Left lobe of liver (tissue), 2 donors: ENCODE measurements around the gene SLF2. TPM values are rescaled to one million over a fixed set of nuclear protein-coding genes. Genes with fewer than 3 reads are reported as not detected.

Source experiments
- ATAC-seq: fragments of 200-7000 bp; cut with Tn5 transposase; one replicate; pipeline ENCODE4 v1.9.1; 2020; ENCODE audit warnings: mild to moderate bottlenecking, moderate library complexity
- DNase-seq: peaks from one replicate; pipeline ENCODE4 v3.0.0-alpha.2; 2020; ENCODE audit warnings: low spot score
- total RNA-seq: library from RNA; stranded (reverse); gene quantifications from one replicate; pipeline ENCODE4 v1.2.1, GENCODE V29; 2021
- donor health status: DM: no; HTN: no; CAD: no; lungs with moderate emphysema.
- donor health status: DM: no; HTN: yes; CAD: no.

SLF2 gene
- total RNA-seq, 1 donor from 2014 or later = 7.7 TPM

DNA sequence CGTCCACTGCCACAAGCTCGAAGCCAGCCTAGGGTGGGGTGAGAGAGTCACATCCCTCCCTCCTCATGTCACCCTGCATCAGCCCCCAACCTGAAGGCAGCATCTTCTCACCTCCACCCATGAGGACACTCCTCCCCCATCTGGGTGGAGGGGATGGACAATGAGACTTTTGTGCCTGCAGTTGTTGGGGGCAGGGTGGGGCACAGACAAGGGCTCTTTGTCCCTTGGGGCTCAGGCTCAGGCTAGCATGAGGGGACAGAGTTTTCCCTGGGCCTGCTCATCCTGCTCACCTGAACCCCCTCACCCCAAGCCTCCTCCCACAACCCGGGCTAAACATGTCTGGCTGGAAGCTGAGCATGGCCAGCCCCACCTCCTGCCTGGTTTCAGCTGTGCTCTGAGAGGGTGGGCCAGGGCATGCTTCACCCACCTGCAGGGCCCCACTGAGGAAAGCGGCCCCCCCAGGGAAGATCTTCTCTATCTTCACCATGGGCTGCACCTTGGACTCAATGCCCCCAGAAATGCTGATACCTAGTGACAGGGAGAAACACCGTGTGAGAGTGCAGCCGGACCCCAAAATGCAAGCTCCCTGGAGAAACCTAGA lies 96.2 kb downstream of the SLF2 start:
- ATAC-seq (no peak), DNase-seq (no peak)

DNA sequence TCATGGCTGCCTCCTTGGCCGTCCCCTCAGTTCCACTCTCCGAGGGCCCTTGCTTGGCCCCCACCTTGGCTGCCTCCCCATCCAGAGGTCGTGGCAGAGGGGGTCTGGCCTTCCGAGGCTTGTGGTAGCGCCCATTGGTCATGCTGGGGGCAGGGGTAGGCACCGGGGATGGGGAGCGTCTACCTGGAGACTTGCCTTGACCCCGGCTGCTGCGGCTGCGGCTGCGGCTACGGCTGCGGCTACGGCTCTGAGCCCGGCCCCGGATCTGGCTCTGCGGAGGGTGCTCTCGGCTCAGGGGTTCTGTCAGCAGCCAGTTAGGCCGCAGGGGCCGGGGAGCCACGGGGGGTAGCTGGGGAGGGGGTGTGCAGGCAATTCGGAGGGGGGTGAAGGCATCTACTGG lies 97.6 kb downstream of the SLF2 start:
- ATAC-seq (no peak), DNase-seq (no peak)

DNA sequence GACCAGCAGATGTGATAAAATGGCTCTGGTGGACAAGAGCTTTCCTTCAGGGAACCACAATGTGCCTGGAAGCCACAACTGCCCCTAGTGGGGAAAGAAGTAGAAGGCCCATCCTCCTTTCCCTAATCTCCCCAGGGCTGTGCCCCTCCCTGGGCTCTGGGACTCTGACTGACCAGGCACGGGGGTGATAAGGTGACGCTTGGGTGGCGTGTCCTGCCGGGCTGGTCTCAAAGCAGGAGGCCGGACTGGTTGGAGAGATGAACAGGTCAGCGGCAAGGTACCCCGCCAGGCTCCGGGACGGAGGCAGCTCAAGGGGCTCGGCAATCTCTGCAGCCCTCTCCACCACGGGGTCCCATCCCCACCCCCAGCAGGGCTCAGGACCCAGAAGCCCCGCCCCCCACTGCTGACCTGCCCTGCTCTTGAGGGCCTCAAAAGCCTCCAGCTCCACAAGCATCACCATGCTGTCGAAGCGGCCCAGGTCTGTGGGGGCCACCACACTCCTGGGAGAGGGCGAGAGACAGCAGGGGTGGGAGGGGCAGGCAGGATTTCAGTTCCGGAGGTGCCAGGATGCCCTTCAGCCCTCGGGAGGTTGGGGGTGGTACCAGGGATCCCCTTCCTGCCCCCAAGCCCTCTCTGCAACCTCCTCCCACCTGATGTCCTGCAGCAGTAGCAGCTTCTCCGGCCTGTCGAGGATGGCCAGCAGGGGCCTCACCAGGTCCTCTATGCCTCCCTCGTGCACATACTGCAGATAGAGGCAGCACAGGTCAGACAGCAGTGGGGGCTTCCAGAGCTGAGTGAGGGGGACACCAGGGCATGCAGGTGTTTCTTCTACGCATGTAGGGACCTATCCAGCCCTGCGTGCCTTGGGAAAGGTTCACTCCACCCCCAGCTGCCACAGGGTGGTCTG lies 99.0 kb downstream of the SLF2 start:
- DNase-seq (no peak), ATAC-seq (no peak)

DNA sequence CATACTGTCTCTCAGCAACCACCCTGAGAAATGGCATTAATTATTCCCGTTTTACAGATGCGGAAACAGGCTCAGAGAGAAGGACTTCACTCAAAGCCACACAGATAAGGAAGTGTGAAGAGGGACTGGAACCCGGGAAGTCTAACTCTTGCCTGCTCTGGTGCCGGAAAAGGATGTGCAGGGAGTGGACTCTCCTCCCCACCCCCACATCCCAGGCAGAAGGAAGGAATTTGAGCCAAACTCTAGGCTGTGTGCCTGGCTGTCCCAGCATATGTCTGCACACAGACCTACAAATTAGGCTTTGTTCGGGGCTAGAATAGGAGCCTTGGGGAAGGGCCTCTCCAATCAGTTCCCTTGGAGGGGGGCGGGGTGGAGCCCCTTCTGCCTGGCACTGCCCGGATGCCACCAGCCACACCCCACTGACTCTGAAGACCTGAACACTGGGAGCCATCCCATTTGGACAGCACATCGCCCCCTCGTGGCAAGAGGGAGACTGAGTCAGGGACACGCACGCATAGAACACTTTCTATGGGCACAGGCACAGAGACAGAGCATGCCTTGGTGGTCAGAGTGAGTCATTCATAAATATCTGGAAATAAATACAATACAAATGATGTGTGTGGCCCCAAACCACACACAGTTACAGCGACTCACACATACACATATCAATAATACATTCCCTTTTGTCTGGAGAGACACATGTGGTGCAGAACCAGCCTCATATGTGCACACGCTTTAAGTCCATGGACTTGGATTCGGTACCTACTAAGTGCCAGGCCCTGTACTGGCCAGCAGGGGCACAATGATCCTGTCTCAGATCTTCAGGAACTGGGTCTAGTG lies 100.0 kb downstream of the SLF2 start:
- peak; percentile 81 for DNase-seq
- peak; percentile 86 for ATAC-seq

DNA sequence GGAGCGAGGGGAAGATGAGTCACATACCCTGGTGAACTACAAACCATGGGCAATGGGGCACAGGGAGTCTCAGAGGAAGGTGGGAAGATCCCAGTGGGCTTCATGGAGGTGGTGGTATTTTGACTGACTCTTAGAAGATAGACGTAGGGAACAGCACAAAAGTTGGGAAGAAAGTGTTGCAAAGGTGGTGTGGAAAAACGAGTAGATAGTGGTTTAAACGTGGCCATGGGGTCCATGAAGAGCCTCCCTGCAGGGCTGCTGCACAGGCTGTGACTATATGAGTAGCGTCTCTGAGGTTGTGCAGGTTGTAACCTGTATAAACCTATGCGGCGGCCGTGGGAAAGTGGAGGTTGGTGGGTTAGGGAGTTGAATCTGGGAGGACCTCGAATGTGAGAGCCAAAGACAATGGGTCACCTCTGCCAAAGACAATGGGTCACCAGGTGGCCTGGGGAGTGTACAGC lies 100.6 kb downstream of the SLF2 start:
- no peak for DNase-seq
- no peak for ATAC-seq

DNA sequence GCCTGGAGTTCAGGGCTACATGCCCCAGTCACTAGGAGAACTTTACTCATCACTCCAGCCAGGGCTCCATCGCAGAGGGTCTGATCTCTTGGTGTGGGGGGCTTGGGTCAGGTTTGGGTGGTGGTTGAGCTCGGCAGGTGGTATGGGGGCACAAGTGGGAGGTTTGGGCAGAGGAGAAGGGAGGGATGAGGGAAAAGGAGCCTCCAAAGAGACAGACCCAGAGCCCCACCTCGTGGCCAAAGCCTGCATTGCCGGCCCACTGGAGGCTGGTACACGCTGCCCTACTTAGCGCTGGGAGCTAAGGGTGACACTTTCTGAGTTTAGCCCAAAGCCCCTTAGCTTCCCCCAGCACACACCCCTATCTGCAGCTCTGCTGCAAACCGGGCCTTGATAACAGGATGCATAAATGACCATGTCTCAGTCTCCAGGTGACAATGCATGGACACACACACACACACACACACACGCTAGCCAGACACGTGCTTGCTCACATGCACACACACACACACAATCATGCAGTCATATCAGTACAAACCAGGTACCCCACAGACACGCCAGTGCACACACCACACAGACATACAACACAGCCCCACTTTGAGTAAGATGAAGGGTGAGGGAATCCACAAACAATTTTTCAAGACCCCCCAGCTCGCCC lies 101.6 kb downstream of the SLF2 start:
- DNase-seq (peak; percentile 81), ATAC-seq (peak; percentile 86)

Other genes with a start within 250 kb of the SLF2 start
- gene PAX2, start 167.4 kb upstream of the SLF2 start, total RNA-seq = 0.18 TPM
- 80.4 TPM for gene SEMA4G, start 56.5 kb downstream of the SLF2 start, total RNA-seq
- gene MRPL43, start 74.5 kb downstream of the SLF2 start, total RNA-seq = 43.6 TPM
- gene TWNK, start 74.6 kb downstream of the SLF2 start, total RNA-seq = 3.2 TPM
- 11.1 TPM for gene LZTS2, start 86.8 kb downstream of the SLF2 start, total RNA-seq
- gene PDZD7, start 118.2 kb downstream of the SLF2 start, total RNA-seq = 0.13 TPM
- 5.2 TPM for gene SFXN3, start 118.3 kb downstream of the SLF2 start, total RNA-seq
- gene KAZALD1, start 149.0 kb downstream of the SLF2 start, total RNA-seq = 0.78 TPM
- 1.3 TPM for gene TLX1, start 218.3 kb downstream of the SLF2 start, total RNA-seq